HepG2 (cell line): ENCODE measurements around the gene EBF4. TPM values are rescaled to one million over a fixed set of nuclear protein-coding genes. Genes with fewer than 3 reads are reported as not detected.
A peak's percentile ranks its signal among the peaks of the same experiment; 100 is the strongest.

ENCODE experiments used
- BCL3 ChIP-seq: sonication (generic); formaldehyde crosslinking; IDR thresholded peaks from 2 replicates; pipeline ENCODE4 v1.5.1; 2020; ENCODE audit warnings: mild to moderate bottlenecking, missing genetic modification reagents, moderate library complexity
- CBX1 ChIP-seq: IDR thresholded peaks from one replicate; pipeline ENCODE4 v1.6.1; 2016; ENCODE audit warnings: antibody characterized with exemption, low read depth
- CHCHD3 ChIP-seq: sonication (generic); formaldehyde crosslinking; IDR thresholded peaks from 2 replicates; pipeline ENCODE4 v1.8.0; 2022; ENCODE audit warnings: mild to moderate bottlenecking, missing genetic modification reagents, moderate library complexity
- DNMT1 ChIP-seq: sonication (generic); formaldehyde crosslinking; IDR thresholded peaks from 2 replicates; pipeline ENCODE4 v1.5.1; 2020; ENCODE audit warnings: mild to moderate bottlenecking, missing genetic modification reagents
- HOXA7 ChIP-seq: sonication (generic); formaldehyde crosslinking; IDR thresholded peaks from 2 replicates; pipeline ENCODE4 v1.8.1; 2022; ENCODE audit warnings: mild to moderate bottlenecking, missing genetic modification reagents, moderate library complexity
- KDM5B ChIP-seq: sonication (generic); formaldehyde crosslinking; IDR thresholded peaks from 2 replicates; pipeline ENCODE4 v1.4.0; 2020; ENCODE audit warnings: missing genetic modification reagents, mild to moderate bottlenecking, borderline replicate concordance
- NFYB ChIP-seq: sonication (generic); formaldehyde crosslinking; IDR thresholded peaks from 2 replicates; pipeline ENCODE4 v1.4.0; 2020; ENCODE audit warnings: missing genetic modification reagents
- SP5 ChIP-seq: IDR thresholded peaks from 2 replicates; pipeline ENCODE4 v1.6.1; 2016; ENCODE audit warnings: low read depth, borderline replicate concordance
- ZNF274 ChIP-seq: sonication (generic); formaldehyde crosslinking; IDR thresholded peaks from 2 replicates; pipeline ENCODE4 v1.5.1; 2020; ENCODE audit warnings: mild to moderate bottlenecking, missing genetic modification reagents
- ZNF703 ChIP-seq: sonication (generic); formaldehyde crosslinking; IDR thresholded peaks from 2 replicates; pipeline ENCODE4 v1.5.1; 2020; ENCODE audit warnings: missing genetic modification reagents, mild to moderate bottlenecking, moderate library complexity, borderline replicate concordance
- polyA plus RNA-seq, 8 experiments: library from polyadenylated mRNA; depleted of rRNA in 3 of 8; stranded (reverse) in 7 of 8; unstranded in 1 of 8; fragments of >200 nt; fragmentation: Illumina TruSeq in 4 of 8; extraction: Trizol in 4 of 8; gene quantifications; 2 replicates each; pipeline versions ENCODE4 v1.2.1 to v1.2.3, GENCODE V29; 2011 to 2016; ENCODE audit warnings: low read depth in 4 of 8, missing spikeins in 1 of 8, mixed read lengths in 1 of 8; ENCODE audit not compliant: insufficient read depth in 1 of 8
- total RNA-seq, 5 experiments: library from RNA; depleted of rRNA; stranded (reverse); fragments of >200 nt; fragmentation: Illumina TruSeq; extraction: Trizol; gene quantifications; 2 replicates each; pipeline ENCODE4 v1.2.3, GENCODE V29; 2016; ENCODE audit warnings: low read depth in 1 of 5
- TF ChIP-seq, protein P1 (sequence below): sonication (generic); formaldehyde crosslinking; IDR thresholded peaks from 2 replicates; pipeline ENCODE4 v1.5.0; 2020; ENCODE audit warnings: mild to moderate bottlenecking, missing genetic modification reagents
- TF ChIP-seq, protein P2 (sequence below): sonication (generic); formaldehyde crosslinking; conservative IDR thresholded peaks from 2 replicates; pipeline ENCODE4 v1.4.0; 2020; ENCODE audit warnings: missing genetic modification reagents
- TF ChIP-seq, protein P3 (sequence below): sonication (generic); formaldehyde crosslinking; IDR thresholded peaks from 2 replicates; pipeline ENCODE4 v1.4.0; 2020; ENCODE audit warnings: missing genetic modification reagents
- TF ChIP-seq, protein P4 (sequence below): sonication (generic); formaldehyde crosslinking; IDR thresholded peaks from 2 replicates; pipeline ENCODE4 v1.8.0; 2022; ENCODE audit warnings: missing genetic modification reagents, mild to moderate bottlenecking, moderate library complexity, borderline replicate concordance

Gene EBF4
- total and polyA plus RNA-seq, 2 of the 13 experiments (the other 11 are each of a cell fraction or from before 2014, with no cell fraction given): 0.84 to 2.2 TPM

DNA sequence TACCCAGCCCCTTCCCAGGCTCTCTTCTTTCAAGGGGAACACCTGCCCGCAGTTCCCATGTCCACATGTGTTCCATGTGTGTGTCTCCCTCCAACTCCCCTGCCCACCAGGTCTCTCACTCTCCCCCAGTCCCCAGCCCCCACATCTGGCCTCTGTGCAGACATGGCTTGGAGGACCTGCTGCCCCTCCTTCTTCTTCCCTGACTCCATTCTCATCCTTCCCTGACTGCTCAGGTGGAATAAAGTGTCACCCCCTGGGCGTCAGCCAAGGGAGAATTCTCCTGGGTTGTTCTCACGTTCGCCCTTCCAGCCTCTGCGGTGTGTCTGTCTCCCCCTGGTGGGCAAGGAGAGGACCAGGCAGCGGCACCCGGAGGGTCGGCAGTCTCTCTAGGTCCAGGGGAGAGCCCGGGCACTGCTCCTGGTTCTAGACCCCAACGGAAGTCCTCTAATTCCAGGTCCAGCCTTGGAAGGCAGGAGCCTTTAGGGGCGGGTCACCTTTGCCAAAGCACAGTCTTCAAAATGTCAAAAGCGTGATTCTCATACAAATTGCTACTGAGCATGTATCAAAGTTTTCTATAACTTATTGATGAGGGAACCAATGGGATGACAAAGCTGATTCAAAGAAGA, 50.5 kb downstream of the EBF4 start (continued):
- peak; percentile 49; the same call in 1 of the 2 replicates for TF ChIP-seq KDM5B (CRISPR knock-in tag)
- TF ChIP-seq DNMT1: no peak
- no peak for TF ChIP-seq CBX1
- TF ChIP-seq ZNF274 (CRISPR knock-in tag): no peak; the same call in 1 of the 2 replicates
- no peak for TF ChIP-seq NFYB (CRISPR knock-in tag)
- TF ChIP-seq, protein P1, sequence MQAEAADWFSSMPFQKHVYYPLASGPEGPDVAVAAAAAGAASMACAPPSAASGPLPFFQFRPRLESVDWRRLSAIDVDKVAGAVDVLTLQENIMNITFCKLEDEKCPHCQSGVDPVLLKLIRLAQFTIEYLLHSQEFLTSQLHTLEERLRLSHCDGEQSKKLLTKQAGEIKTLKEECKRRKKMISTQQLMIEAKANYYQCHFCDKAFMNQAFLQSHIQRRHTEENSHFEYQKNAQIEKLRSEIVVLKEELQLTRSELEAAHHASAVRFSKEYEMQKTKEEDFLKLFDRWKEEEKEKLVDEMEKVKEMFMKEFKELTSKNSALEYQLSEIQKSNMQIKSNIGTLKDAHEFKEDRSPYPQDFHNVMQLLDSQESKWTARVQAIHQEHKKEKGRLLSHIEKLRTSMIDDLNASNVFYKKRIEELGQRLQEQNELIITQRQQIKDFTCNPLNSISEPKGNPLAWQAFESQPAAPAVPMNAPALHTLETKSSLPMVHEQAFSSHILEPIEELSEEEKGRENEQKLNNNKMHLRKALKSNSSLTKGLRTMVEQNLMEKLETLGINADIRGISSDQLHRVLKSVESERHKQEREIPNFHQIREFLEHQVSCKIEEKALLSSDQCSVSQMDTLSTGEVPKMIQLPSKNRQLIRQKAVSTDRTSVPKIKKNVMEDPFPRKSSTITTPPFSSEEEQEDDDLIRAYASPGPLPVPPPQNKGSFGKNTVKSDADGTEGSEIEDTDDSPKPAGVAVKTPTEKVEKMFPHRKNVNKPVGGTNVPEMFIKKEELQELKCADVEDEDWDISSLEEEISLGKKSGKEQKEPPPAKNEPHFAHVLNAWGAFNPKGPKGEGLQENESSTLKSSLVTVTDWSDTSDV (CRISPR knock-in tag): no peak
- no peak for TF ChIP-seq HOXA7
- no peak for TF ChIP-seq CHCHD3 (CRISPR knock-in tag)
- no peak for TF ChIP-seq SP5 (CRISPR knock-in tag)
- TF ChIP-seq BCL3: no peak
- TF ChIP-seq ZNF703 (CRISPR knock-in tag): no peak
- TF ChIP-seq, protein P2, sequence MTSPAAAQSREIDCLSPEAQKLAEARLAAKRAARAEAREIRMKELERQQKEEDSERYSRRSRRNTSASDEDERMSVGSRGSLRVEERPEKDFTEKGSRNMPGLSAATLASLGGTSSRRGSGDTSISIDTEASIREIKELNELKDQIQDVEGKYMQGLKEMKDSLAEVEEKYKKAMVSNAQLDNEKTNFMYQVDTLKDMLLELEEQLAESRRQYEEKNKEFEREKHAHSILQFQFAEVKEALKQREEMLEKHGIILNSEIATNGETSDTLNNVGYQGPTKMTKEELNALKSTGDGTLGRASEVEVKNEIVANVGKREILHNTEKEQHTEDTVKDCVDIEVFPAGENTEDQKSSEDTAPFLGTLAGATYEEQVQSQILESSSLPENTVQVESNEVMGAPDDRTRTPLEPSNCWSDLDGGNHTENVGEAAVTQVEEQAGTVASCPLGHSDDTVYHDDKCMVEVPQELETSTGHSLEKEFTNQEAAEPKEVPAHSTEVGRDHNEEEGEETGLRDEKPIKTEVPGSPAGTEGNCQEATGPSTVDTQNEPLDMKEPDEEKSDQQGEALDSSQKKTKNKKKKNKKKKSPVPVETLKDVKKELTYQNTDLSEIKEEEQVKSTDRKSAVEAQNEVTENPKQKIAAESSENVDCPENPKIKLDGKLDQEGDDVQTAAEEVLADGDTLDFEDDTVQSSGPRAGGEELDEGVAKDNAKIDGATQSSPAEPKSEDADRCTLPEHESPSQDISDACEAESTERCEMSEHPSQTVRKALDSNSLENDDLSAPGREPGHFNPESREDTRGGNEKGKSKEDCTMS: no peak
- TF ChIP-seq, protein P3, sequence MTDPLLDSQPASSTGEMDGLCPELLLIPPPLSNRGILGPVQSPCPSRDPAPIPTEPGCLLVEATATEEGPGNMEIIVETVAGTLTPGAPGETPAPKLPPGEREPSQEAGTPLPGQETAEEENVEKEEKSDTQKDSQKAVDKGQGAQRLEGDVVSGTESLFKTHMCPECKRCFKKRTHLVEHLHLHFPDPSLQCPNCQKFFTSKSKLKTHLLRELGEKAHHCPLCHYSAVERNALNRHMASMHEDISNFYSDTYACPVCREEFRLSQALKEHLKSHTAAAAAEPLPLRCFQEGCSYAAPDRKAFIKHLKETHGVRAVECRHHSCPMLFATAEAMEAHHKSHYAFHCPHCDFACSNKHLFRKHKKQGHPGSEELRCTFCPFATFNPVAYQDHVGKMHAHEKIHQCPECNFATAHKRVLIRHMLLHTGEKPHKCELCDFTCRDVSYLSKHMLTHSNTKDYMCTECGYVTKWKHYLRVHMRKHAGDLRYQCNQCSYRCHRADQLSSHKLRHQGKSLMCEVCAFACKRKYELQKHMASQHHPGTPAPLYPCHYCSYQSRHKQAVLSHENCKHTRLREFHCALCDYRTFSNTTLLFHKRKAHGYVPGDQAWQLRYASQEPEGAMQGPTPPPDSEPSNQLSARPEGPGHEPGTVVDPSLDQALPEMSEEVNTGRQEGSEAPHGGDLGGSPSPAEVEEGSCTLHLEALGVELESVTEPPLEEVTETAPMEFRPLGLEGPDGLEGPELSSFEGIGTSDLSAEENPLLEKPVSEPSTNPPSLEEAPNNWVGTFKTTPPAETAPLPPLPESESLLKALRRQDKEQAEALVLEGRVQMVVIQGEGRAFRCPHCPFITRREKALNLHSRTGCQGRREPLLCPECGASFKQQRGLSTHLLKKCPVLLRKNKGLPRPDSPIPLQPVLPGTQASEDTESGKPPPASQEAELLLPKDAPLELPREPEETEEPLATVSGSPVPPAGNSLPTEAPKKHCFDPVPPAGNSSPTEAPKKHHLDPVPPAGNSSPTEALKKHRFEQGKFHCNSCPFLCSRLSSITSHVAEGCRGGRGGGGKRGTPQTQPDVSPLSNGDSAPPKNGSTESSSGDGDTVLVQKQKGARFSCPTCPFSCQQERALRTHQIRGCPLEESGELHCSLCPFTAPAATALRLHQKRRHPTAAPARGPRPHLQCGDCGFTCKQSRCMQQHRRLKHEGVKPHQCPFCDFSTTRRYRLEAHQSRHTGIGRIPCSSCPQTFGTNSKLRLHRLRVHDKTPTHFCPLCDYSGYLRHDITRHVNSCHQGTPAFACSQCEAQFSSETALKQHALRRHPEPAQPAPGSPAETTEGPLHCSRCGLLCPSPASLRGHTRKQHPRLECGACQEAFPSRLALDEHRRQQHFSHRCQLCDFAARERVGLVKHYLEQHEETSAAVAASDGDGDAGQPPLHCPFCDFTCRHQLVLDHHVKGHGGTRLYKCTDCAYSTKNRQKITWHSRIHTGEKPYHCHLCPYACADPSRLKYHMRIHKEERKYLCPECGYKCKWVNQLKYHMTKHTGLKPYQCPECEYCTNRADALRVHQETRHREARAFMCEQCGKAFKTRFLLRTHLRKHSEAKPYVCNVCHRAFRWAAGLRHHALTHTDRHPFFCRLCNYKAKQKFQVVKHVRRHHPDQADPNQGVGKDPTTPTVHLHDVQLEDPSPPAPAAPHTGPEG (CRISPR knock-in tag): no peak; the same call in 1 of the 2 replicates
- TF ChIP-seq, protein P4, sequence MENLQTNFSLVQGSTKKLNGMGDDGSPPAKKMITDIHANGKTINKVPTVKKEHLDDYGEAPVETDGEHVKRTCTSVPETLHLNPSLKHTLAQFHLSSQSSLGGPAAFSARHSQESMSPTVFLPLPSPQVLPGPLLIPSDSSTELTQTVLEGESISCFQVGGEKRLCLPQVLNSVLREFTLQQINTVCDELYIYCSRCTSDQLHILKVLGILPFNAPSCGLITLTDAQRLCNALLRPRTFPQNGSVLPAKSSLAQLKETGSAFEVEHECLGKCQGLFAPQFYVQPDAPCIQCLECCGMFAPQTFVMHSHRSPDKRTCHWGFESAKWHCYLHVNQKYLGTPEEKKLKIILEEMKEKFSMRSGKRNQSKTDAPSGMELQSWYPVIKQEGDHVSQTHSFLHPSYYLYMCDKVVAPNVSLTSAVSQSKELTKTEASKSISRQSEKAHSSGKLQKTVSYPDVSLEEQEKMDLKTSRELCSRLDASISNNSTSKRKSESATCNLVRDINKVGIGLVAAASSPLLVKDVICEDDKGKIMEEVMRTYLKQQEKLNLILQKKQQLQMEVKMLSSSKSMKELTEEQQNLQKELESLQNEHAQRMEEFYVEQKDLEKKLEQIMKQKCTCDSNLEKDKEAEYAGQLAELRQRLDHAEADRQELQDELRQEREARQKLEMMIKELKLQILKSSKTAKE (CRISPR knock-in tag): no peak
